NK-92 treated with Interleukin-12 subunit alpha and Interleukin-12 subunit beta, amount 100 ng/mL, for 24 hours (cell line): ENCODE results near the gene NTRK1.

Source experiments
- DNase-seq: peaks from one replicate; lab custom pipeline; 2025; lab: John Stamatoyannopoulos, UW

Gene NTRK1

DNA sequence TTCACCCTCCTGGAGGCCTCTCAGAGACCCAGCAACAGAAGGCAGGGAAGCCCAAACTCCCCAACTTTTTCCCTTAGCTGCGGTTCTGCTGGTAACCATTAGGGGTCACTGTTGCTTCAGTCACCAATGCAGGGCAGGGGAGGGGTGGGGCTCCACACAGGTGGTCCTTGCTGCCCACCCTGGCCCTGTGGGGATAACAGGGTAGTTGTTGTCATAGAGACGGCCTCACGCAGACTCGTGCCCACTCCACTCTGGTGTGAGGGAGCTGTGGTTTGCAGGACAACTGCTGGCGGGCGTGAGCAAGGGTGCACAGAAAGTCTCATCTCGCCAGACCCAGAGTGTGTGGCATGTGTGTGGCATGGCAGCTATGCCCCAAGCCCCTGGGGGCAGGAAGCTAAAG is 21.7 kb upstream of the NTRK1 start:
- no peak for DNase-seq

DNA sequence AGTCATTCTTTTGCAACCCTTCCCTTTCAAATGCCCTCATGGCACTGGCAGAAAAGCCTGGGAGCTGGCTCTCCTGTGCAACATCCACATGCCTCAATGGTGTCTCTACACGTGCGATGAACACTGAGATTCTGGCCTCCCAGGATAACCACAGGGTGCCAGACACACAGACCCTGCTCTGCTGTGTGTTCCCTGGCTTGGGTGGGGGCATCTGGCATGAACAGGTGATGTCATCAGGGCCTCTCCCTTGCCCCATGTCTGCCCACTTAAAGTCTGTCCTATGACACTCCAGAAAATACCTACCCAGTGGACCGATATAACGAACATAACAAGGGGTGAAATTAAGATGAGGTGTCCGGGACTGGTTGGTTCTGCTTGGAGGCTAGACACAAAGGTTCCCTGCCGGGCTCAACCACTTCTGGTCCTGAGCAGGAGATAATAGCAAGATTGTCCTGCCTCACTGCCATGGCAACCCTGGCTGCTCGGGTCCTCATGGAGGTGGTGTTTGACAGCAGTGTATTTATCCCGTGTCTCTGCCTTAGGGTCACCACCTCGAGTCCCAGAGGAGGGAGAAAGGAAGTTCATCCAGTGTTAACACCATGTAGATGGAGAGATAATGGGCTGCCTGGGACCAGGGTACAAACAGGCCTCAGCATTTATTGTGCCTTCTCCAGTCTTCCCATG is 21.1 kb upstream of the NTRK1 start:
- DNase-seq, result no peak

DNA sequence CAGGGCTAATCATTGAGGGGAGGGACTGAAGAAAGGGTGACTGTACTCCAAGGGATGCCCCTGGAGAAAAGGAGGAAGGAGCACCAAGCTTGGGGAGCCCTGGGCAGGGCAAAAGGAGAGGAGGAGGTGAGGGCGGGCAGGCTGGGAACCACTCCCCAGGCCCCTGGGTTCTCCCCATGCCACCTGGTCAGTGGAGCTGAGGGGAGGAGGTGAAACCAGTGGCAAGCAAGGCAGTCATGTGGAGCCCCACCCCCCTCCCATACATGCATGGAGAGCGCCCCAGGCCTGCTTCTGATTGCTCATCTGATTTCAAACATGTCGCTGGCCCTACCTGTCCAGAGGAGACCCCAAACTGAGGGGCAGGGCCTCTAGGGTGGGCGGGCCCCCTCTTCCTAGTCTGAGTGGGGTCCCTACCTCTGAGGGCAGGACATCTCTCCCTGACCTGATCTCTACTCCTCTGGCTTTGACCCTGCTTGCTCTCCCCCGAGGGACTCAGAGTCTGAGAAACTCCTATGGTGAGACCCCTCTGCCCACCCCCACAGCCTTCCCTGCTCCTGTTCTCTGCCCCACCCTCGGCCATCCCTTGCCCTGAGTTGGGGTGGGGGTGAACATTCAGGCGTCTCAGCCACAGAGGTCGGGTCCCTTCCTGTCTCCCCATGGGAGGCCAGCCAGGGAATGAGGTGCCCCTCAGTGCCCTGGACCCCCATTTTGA is 20.3 kb upstream of the NTRK1 start:
- no peak for DNase-seq

DNA sequence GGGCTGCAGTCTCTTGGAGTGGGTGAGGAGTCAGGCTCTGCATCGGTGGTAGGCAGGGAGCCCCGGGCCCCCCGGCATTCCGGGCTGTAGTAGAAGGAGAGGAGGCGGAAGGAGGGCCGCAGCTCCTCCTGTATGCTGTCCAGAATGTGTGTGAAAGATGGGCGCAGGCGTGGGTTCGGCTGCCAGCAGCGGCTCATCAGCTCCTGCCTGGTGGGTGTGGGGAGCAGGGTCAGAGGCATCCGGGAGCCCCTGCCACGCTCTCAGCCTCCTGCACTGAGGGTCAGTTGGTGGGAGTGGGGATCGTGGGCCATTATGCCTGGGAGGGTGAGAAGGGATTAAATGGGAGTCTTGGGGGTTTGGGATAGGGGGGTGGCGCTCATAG is 19.8 kb upstream of the NTRK1 start:
- no peak for DNase-seq

DNA sequence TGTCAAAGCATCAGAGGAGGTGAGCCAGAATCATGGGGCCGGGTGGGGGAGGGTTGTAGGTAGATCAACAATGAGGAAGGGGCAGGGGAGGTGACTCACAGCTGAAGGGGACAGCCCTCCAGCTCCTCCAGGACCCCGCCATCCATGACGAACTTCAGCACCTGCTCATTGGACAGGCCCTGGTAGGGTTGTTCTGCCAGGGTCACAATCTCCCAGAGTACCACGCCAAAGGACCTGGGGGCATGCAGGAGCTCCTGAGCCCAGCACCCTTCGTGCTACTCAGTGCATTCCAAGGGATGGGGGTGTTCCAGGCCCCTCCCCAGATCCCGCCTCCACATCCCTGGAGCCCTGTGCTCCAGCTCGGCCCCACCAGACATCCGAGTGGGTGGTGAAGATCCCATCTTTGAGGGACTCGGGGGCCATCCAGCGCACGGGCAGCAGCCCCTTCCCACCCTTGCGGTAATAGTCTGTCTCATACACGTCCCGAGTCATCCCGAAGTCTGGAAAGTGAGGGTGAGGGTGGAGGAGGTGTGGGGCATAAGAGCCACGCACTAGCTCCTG is 19.3 kb upstream of the NTRK1 start:
- DNase-seq, result no peak

DNA sequence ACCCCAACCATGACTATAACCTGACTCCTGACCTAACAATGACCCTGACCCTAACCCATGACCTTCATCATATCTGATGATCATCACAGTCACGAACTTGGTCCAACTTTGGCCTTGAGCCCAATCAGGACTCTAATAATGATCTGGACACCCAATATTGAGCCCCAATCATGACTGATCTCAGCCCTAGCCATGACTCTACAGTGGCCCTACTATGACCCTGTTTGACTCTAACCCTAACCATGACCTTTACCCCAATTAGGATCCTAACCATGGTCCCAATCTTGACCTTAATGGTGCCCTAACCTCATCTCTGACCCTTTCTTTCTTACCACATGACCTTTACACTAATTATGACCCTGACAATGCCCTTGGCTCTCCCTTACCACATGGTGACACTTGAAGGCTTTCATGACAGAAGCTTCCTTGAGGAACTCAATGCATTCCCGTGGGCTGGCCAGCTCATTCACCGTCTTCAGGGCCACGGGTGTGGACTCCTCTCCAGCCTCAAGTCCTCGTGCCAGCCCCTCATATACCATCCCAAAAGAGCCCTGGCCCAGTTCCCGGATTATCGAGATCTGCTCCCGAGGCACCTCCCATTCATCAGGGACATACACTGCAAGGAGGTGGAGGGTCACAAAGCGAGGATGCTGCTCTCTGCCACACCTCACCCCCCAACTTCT is 17.9 kb upstream of the NTRK1 start:
- DNase-seq, result no peak

DNA sequence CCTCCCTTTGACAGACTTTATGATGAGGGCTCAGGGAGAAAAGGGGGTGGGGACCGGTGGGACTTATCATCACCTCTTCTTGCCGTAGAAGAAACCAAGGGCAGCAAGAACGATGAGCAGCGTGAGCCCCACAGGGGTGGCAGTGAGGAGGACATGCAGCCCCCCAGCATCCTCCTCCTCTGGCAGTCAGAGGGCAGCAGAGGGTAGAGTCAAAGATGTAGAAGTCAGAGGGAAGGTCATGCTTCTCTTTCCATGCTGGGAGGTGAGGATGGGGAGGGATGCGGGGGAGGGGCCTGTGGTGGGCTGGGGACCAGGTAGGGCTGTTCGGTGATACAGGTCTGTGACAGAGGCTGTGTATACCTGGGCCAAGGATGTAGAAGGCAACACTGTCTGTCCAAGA is 16.6 kb upstream of the NTRK1 start:
- no peak for DNase-seq

DNA sequence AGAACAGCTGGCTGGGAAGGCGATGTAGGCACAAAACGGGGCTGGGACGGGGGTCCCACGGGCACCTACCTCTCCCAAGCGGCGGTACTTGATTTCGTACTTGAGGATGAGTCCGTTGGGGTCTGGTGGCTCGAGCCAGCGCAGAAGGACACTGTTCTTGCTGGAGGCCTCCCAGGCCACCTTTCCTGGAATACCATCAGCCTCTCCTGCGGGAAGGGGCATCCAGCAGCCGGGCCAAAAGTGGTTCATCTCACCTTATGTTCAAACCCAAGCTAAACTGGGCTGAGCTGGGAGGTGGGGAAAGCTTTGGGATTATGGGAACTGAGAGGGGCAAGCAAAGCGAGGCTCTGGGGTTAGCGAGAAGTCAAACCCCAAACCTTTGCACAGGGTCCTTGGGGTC is 16.0 kb upstream of the NTRK1 start:
- no peak for DNase-seq

DNA sequence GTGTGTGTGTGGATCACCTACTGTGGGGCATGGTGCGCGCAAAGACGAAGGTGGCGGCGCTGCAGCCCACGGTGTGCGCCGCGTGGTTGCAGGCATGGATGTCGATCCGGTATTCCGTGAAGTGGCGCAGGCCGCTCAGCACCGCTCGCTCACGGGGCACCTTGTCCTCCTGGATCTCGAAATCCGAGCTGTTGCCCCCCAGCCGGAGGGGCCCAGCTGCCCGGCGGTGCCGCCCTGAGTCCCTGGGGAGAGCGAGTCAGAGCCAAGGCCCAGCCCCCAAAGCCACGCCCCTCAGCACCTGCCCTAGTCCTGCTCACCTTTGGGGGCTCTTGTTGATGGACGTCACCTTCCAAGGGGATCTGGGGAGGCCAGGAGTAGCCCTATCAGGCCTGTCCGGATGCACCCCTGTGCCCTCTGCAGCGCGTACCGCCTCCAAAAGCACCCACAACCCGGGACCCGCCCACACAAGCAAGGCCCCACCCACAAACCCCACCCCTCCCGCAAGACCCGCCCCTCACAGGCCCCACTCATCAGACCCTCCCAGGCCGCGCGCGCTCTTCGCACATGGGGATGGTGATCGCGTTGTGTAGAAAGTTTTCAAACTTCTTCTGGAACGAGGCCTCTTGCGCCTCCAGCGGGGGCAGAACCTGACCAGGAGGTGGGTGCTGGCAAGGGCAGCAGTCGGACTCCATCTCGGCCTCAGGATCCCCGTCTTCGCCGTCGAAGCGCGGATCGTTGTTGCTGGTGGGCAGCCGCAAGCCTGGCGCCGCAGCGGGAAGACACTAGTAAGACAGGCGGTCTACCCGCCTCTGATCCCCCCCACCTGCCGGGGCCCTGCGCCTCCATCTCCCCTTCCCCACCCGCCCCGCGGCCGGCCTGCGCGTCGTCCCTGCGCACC is 15.4 kb upstream of the NTRK1 start:
- DNase-seq, result no peak

DNA sequence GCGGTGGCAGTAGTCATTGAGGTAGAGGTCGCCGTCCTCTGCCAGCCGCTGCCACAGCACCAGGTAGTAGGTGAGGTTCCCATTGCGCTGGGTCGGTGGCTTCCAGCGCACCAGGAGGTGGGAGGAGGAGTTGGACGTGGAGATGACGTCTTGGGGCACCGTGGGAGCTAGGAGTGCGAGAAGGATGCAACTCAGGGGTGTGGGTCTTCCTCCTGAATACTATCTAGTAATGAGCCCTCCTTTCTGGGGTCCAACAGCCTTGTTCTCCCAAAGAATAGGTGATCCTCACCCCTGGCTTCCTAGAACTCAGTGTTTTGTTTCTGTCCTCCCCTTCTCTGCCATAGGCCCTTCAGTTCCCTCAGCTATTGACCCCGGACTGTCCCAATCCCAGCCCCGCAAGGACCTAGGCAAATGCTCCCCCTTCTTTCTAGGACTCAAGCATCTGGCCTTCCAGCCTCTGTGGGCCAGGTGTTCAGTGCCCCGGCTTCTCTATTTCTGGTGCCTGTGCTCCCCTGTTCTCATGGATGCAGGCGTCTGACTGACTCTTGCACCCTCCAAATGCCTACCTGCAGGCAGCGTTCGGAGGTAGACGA is 14.6 kb upstream of the NTRK1 start:
- no peak for DNase-seq

DNA sequence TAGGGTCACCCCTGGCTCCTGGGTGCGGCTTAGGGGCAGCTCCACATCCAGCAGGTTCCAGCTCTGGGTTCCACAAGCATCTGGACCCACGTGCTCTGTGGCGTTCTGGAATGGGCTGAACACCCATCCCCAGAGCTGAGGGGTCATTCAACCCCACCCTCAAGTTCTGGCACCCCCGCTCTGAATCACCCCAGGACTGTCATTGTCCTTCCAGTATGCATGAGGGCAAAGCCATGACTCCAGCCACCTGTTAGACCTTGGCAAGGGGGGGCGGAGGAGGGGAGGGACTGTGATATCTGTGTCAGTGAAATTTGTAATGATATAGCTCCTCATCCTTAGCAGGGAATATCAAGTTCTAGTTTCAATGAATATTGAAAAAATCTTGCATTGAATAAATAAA is 14.0 kb upstream of the NTRK1 start:
- no peak for DNase-seq

DNA sequence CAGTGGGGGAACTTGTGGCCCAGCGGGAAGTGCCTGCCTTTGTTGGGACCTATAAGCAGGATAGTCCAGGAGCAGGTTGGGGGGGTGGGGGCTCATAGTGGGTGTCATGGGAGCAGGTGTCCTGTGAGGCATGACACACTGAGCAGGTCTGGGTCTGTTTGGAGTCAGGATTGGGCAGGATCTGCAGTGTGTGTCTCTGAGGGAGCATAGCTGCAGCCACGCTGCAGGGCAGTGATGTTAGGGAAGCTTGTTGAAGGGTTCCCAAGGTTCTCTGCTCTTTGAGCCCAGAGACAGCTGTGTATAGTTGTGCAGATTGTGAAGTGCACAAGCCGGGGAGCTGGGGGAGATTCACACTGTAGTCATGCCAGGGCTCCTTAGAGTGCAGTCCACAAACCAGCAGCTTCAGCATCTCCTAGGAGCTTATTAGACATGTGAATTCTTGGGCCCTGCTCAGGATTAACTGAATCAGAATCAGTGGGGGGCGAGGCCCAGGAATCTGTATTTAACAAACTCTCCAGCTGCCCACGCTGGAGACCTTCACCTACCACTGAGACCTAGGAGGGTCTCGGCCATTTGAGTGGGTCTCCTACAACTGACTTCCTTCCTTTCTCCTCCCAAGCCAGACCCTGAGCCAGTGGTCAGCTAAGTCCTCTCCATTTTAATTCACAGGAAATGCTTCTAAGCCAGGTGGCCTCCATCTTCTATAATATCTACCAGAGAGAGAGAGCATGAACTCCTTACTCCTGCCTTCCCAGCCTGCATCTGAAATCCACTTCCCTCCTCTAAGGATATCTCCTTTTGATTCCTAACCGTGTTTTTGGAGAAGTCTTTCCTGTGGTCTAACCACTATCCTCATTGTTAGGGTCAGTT is 12.8 kb upstream of the NTRK1 start:
- DNase-seq, result no peak

DNA sequence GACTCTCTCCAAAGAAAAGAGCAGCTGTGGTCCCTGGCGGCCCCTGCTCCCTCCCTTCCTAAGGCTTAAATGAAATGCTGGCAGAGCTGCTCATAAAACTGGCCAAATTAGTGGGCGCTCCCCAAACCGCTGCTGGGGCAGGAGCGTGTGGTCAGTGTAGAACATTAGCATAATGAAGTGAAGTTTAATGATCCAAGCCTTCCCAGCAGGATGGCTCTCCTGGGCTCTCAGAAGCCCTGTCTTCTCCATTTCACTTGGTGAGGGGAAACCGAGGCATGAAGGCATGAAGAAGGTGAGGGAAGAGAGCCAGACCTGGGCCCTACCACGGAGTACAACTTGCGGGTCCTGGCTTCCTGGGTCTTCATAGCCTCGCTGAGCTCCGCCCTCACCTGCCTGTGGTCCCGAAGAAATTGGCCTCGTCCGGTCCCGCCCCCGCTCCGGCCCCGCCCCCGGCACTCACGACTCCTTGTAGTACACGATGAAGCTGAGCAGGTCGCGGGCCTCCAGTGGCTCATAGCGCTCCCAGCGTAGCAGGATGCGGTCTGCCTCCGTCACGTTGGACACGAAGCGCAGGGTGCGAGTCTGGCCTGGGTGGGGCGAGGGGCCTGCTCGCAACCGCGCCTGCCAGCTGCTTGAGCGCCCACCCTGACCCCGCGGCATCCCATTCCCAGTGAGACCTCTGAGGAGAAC is 12.1 kb upstream of the NTRK1 start:
- DNase-seq, result no peak

DNA sequence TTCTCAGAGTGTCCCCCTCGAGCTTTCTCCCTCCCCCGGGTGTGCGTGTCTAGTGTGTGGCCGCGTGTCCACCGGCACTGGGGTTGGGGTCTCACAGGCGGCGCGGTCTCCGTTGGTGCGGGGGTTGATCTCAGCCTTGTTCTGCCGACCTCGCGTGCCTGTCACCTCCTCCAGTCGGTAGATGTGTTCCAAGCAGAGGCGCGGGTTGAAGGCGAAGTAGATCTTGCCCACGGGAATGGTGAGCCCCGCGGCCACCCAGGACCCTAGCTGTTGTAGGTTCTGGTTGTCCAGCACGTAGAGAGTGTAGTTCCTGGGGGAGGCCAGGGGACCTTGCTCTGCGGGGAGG is 11.5 kb upstream of the NTRK1 start:
- DNase-seq, result no peak

DNA sequence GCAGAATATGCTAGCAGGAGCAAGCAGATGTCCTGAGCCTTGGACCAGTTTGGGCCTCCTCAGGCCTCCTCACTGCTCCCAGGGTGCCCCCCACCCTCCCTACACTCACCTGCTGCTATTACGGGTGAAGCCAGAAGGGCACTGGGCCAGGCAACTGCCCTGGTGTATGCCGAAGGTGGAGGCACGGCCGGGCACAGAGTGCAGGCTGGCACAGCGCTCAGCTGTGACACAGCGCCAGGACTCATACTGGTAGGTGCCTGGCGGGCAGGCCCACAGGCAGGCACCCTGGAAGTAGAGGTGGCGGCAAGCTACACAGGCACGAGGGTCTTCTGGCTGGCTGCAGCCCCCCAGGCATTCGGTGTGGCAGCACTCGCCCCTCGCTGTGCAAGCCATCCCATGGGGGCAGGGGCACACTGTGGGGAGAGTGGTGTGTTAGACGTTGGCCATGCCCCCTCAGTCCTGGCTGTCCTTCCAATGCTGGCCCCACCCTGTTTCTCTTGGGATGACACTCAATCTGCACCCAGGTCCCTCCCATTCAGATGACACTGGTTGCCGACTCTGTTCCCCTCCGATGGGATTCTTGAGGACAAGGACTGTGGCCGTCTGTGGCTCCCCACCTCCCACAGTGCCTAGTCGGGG is 8.8 kb upstream of the NTRK1 start:
- no peak for DNase-seq

DNA sequence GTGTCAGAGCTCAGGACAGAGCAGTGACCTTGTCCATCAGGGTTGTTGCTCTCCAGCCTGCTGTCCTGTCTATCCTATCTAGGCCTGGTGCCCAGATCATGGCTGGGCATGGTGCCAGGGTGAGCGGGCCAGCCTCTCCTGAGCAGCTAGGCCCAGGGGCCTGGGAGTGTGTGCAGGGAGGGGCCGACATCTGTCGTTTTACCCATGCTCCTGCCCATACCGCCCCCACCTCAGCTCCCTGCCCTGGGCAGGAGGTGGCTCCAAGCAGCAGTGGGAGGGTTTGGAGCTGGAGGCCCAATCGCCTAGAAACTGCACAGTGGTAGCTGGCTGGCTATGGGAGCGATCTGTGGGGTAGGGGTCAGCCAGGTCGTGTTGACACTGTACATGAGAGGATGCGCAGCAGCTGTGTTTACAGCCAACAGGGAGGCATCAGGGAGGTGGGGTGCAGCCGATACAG is 8.2 kb upstream of the NTRK1 start:
- DNase-seq, result no peak

DNA sequence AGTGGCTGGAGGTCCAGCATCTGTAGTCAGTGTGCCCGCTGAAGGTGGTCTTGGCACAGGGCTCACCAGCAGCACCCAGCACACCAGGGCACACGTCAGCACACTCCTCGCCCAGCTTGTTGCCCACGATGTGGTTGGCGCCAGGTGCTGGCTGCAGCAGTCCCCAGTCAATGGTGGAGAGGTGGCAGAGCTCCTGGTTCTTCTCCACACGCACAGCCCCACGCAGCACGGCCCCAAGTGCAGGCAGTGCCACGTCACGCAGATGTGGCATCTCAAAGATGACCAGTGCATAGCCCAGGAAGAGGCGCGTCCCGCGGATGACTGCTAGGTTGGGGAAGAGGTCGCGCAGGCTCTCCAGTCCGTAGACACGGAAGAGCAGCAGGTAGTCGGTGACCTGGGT is 6.9 kb upstream of the NTRK1 start:
- no peak for DNase-seq

DNA sequence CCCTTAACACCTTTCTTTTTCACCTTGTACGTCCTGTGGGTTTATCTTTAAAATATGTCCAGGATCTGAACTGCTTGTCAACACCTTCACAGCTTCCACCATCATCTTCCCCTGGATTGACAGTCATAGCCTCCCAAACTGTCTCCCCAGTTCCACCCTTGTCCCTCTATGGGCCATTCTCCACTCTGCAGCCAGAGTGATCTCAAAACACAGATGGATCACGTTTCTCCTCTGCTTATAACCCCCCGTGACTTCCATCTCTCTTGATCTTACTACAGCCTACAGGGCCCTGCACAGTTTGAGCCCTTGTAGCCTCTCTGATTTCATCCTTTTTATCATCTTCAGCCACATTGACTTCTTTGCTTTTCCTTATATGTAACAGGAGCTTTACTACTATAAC is 6.0 kb upstream of the NTRK1 start:
- DNase-seq, result no peak

DNA sequence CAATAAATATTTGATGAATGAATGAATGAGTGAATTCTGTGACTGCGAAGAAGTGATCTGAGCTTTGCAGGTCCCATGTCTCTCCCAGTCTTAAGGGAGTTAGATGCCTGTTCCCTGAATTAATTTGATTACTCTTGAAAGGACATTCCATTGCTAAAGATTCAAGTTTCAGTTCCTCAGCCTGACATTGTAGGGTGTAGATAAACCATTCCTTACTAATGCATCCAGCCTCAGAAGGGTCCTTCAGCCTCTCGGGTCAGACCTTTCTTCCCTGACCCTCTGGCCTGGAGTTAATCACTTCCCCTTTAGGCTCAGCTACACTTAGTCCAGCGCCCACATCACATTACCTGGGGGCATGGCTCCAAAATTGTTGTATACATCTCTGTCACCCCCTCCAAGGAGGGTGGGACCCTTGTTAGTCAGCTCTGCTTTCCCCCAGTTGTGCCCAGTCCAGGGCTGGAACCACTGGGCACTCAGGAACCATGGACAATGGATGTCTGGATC is 4.3 kb upstream of the NTRK1 start:
- DNase-seq, result no peak
